Neuronal stem cell (in vitro differentiated cells): ENCODE data around the gene CLEC17A. TPM values are rescaled to one million over a fixed set of nuclear protein-coding genes. Genes with fewer than 3 reads are reported as not detected.

ENCODE experiments used
- small RNA-seq: library from polyadenylated mRNA; stranded (forward); fragments of <200 nt; extraction: miRNeasy Mini kit (QIAGEN cat#:217004); gene quantifications from one replicate; pipeline ENCODE3, GENCODE V24; 2013; ENCODE audit not compliant: insufficient read depth

CLEC17A gene

Small RNA genes within 50 kb of the gene (small RNA-seq; reads per million reads assigned to genes)
- gene AC022149.2 (not detected), gene RN7SL842P (not detected)
